HG03558 (cell line): Measurements from ENCODE around the gene KRT27.
"Not testable (repeated sequence)": the region's sequence is repeated elsewhere in the genome, so short reads cannot be mapped to it uniquely, and the experiment has no call there.

Source experiments
- ATAC-seq: cut with Tn5 transposase; IDR thresholded peaks from one replicate; pipeline ENCODE4 v1.9.1; 2021; ENCODE audit warnings: moderate number of reproducible peaks; ENCODE audit not compliant: unreplicated experiment; ENCODE audit errors: extremely low read depth

The KRT27 gene

DNA sequence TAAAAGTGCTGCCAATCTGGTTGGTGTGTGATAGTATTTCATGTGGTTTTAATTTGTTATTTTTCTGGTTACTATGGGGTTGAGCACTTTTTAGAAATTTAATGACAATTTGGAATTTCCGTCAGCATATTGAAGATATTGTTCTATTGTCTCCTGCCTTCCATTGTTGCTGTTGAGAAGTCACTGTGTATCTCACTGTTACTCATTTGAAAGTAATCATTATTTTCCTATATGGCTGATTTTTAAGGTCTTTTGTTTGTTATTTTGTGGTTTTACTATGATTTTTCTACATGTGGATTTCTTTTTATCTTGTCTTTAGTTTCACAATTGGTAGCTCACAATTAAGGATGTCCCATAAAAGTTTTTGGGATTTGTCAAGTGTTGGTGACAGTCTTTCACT lies 18.6 kb downstream of the KRT27 start:
- ATAC-seq = no peak

- ATAC-seq = no peak
Observed at GRCh38 chr17:40760105-40761016, 22.0 kb downstream of the KRT27 start.

DNA sequence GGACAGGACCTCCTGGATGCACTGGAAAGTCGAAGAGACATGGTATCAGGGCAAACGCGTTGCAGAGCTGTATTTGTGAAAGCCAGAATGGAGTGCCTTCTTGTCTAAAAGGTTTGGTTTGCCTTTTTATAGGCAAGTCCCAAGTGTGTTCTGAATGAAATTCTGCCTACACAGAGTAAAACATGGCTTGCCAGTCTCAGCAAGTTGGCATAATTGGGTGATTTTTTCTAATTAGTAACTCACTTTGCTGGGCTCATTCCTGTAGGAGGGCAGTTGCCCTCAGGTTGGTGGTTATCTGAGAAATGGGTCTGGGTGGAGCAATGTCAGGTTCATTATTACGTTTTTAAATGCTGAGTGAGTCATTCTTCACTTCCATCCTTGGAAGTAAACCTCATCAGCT lies 27.1 kb downstream of the KRT27 start, which contains the start of gene KRT25:
TSS of gene KRT25 (minus strand) at position 101 of the 400 bp plus-strand sequence. CDS start at position 41, 60 bp downstream.
- no peak for ATAC-seq

DNA sequence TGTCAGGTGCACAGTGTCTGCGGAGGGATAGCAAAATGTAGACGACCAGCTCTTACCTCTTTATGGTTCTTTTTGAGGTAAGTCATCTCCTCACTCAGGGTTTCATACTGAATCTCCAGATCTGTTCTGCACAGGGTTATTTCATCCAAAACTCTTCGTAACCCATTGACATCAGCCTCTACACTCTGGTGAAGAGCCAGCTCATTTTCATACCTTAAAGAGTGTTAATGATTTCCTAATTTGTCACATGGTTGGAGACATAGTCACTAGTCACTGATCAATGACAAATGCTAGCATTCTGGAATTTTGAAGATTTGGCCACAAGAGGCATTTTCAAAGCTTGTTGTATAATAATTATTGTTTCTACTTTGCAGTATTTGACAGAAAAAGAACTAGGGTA lies 28.5 kb downstream of the KRT27 start:
- ATAC-seq = no peak

GRCh38 chr17:40751065-40751464 lies 31.3 kb downstream of the KRT27 start:
- no peak for ATAC-seq

- no peak for ATAC-seq
Observed at GRCh38 chr17:40750391-40750790, 32.0 kb downstream of the KRT27 start.

DNA sequence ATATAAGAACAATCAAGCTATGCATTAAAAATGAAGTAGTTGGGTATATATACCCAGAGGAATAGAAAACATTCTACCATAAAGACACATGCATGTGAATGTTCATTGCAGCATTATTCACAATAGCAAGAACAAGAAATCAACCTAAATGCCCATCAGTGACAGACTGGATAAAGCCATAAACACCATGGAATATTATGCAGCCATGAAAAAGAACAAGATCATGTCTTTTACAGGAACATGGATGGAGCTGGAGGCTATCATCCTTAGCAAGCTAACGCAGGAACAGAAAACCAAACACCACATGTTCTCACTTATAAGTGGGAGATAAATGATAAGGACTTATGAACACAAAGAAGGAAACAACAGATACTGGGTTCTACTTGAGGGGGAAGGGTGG lies 33.7 kb downstream of the KRT27 start:
- not testable (repeated sequence) for ATAC-seq

GRCh38 chr17:40738553-40738952 lies 43.8 kb downstream of the KRT27 start:
- no peak for ATAC-seq

DNA sequence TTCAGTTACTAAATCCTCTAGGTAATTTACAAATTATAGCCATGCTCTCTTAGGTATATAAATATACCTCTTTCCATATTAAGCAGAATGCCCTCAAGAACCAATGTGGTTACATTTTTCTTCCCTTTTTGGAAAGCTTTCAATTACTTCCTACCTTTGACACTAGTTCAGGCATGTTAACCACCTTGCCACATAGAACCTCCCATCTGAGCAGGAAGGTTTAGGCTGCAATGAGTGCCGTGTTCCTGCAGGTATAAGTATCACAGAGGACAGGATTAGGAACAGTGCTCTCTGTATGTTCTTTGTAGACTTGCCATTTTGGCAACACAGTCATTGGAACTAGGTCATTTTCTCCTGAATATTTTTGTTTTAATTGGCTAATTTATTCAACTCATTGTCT lies 47.3 kb downstream of the KRT27 start:
- ATAC-seq = no peak

- ATAC-seq = no peak
Observed at GRCh38 chr17:40734018-40734417, 48.3 kb downstream of the KRT27 start.

- no peak for ATAC-seq
Observed at GRCh38 chr17:40730970-40731369, 51.4 kb downstream of the KRT27 start.

DNA sequence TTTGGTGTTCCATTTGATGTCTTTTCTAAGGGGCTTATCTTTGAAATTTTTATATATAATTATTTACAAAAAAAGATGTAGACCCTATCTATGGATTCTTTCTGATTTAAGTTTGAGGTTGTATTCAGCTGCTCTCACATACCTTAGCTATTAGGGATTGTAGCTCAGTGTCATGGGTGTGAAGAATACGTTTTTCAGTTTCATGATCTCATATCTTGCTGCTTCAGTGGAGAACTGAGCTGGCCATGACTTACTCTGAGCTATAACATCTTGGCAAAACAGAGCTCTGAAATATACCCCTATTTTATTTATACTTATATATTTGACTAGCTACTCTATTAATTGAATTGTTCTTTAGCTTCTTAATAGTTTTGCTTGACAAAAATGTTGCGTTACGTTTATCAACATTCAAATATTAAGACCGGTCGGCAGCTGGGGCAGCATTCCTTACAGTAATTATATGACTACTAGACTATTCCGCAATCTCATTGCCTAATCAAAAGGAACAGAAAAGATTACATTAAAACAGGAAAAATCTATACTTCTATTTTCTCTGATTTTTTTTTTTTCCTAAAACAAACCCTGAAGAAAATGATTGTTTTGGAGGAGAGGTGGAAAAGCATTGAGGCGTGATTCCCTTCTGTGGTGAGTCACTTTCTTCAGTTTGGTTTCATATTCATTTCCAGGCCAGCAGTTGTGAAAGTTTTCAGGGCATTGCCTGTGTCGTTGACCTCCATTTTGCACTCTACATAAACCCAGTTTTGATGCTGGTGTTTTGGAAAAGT lies 54.7 kb downstream of the KRT27 start:
- no peak for ATAC-seq

DNA sequence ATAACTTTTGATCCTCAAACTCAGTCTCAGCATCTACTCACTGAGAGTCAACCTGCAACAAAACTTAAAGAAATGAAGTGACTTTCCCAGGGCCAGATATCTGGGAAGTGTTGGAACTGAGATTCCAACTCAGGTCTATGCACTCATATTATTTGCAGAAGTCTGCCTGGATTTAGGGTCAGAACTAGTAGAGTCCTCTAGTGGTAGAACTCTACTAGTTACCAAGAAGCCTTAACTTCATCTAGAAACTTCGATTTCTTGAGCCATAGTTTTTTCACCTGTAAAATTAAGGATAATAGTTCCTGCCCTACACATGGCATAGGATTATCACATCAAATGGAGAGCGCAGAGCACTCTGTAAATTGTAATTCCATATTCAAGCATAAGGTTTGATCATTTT lies 55.4 kb downstream of the KRT27 start:
- no peak for ATAC-seq
